Left lung (tissue), 10 donors: ENCODE results near the gene PRKCA. TPM values are rescaled to one million over a fixed set of nuclear protein-coding genes. Genes with fewer than 3 reads are reported as not detected.

Source experiments
- ATAC-seq: fragments of 200-7000 bp; cut with Tn5 transposase; one replicate; pipeline ENCODE4 v1.9.1; 2020; ENCODE audit warnings: moderate library complexity
- DNase-seq, 4 donors: peaks; one replicate each; pipeline ENCODE4 v3.0.0-alpha.2; 2013 to 2020
- H3K27ac ChIP-seq, 2 donors: fragments of 200-600 bp; sonication (generic) in 1 of 2; one replicate each; pipeline versions ENCODE4 v1.5.0 to v1.8.0; 2020 to 2021
- H3K27me3 ChIP-seq, 2 donors: fragments of 200-600 bp; sonication (generic) in 1 of 2; one replicate each; pipeline versions ENCODE4 v1.5.0 to v1.8.0; 2020 to 2021
- H3K36me3 ChIP-seq, 2 donors: fragments of 200-600 bp; sonication (generic) in 1 of 2; one replicate each; pipeline versions ENCODE4 v1.5.0 to v1.8.0; 2020 to 2021
- H3K4me1 ChIP-seq, 2 donors: fragments of 200-600 bp; one replicate each; pipeline ENCODE4 v1.8.0; 2021
- H3K4me3 ChIP-seq, 2 donors: fragments of 200-600 bp; sonication (generic) in 1 of 2; one replicate each; pipeline versions ENCODE4 v1.5.0 to v1.8.0; 2020 to 2021; ENCODE audit warnings: mild to moderate bottlenecking in 1 of 2
- H3K9me3 ChIP-seq, 2 donors: fragments of 200-600 bp; sonication (generic) in 1 of 2; one replicate each; pipeline versions ENCODE4 v1.5.0 to v1.8.0; 2020 to 2021
- intact Hi-C, 2 donors: fragments of 100-400 bp; cut with DNase I; formaldehyde crosslinking; loops; one replicate each; pipeline versions ENCODE4 v1.11.2 to v1.14.2; 2022
- polyA plus RNA-seq, 6 donors: library from polyadenylated mRNA; unstranded; fragments of 120-200 nt; gene quantifications; one replicate each; pipeline ENCODE4 v1.2.1, GENCODE V29; 2013; ENCODE audit not compliant: insufficient read length in 6 of 6
- total RNA-seq, 2 donors: library from RNA; stranded (reverse); fragmentation: NEBNext Ultra II Directional; extraction: Animal tissue kit (Norgen Biotek cat#: 25700); gene quantifications; one replicate each; pipeline ENCODE4 v1.2.1, GENCODE V29; 2021
- TF ChIP-seq, protein P1 (sequence below), 2 donors: fragments of 200-600 bp; sonication (generic) in 1 of 2; IDR thresholded peaks; one replicate each; pipeline versions ENCODE4 v1.5.0 to v1.8.0; 2021; ENCODE audit warnings: antibody characterized with exemption in 2 of 2
- donor health status: DM: no; HTN: yes; CAD: no.
- donor health status: DM: no; HTN: no; CAD: no.

Gene PRKCA
- total and polyA plus RNA-seq, 8 donors, result 16.4 to 30.4 (median 17.5) TPM

DNA sequence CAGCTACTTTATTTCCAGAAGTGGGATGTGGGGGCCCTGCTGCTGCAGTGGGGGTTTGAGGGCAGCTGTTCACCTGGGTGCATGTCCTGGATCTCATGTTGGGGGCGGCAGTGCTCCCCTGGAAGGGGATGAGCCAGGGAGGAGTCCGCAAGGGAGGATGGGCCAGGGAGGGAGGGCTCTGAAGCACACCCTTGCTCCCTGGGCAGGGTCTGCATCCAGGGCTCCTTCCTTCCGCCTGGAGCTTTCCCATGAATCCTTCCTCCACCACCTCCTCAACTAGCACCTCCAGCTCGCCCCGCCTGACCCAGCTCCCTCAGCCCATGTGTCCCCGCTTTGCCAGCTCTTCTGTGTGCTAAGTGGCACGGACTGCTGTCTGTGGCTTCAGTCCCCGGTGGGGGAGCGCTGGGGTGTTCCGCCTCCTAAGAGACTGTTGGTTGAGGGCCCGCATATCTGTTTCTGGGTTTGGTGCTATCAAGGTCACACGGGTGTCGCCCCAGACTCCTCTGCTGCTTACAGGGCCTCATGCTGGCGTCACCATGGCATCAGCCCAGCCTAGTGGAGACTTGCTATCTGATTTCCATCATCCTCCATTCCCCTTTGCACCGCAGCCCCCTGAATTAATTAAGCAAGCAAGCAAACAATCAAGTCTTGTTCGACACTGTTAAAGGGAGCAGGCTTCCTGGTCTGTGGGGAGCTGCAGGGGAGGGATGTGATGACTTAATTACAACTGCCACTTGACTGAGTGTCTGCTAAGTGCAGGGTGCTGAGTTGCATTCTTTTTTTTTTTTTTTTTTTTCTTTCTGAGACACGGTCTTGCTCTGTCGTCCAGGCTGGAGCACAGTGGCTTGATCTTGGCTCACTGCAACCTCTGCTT lies 71.8 kb downstream of the PRKCA start:
- Histone ChIP-seq H3K9me3 (no peaks in the 10 kb centered on the region), H3K36me3 (no peaks in the 10 kb centered on the region), H3K27me3 (no peaks in the 10 kb centered on the region), H3K27ac (no peak overlapping the region), H3K4me3 (no peak overlapping the region), H3K4me1 (peaks cover 0 to 2% of the 10 kb centered on the region in 2 donors)
- ATAC-seq (peak; percentile 93), DNase-seq (peak in 1 of 4 donors; percentile 26)
- TF ChIP-seq, protein P1, sequence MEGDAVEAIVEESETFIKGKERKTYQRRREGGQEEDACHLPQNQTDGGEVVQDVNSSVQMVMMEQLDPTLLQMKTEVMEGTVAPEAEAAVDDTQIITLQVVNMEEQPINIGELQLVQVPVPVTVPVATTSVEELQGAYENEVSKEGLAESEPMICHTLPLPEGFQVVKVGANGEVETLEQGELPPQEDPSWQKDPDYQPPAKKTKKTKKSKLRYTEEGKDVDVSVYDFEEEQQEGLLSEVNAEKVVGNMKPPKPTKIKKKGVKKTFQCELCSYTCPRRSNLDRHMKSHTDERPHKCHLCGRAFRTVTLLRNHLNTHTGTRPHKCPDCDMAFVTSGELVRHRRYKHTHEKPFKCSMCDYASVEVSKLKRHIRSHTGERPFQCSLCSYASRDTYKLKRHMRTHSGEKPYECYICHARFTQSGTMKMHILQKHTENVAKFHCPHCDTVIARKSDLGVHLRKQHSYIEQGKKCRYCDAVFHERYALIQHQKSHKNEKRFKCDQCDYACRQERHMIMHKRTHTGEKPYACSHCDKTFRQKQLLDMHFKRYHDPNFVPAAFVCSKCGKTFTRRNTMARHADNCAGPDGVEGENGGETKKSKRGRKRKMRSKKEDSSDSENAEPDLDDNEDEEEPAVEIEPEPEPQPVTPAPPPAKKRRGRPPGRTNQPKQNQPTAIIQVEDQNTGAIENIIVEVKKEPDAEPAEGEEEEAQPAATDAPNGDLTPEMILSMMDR (IDR thresholded peaks at IDR 0.05), result no peak
- intact Hi-C loops, result no loop called here

DNA sequence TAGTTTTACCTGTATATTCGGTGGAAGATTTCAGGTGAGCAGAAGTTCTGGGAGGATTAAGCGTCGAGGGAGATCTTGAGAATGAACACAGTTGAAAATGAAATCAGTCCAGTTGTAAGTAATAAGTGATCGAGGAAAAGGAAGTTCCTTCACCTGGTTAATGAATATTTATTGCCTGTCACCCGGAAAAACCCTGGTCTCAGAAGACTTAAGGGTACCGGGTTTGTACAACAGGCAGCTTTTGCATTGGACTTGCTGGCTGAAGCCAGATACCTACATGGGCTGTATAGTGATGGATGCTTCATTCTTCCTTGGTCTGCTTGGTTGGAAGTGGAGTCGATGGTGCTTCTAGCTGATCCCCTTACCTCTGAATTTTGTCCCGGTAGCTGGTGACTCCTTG lies 72.7 kb downstream of the PRKCA start:
- Histone ChIP-seq H3K4me1 (peaks cover 0 to 2% of the 10 kb centered on the region in 2 donors), H3K27me3 (no peaks in the 10 kb centered on the region), H3K36me3 (no peaks in the 10 kb centered on the region), H3K4me3 (no peak overlapping the region), H3K27ac (no peak overlapping the region), H3K9me3 (no peaks in the 10 kb centered on the region)
- ATAC-seq (no peak), DNase-seq (no peak)
- intact Hi-C loops, result no loop called here
- TF ChIP-seq, protein P1 (IDR thresholded peaks at IDR 0.05), result no peak

DNA sequence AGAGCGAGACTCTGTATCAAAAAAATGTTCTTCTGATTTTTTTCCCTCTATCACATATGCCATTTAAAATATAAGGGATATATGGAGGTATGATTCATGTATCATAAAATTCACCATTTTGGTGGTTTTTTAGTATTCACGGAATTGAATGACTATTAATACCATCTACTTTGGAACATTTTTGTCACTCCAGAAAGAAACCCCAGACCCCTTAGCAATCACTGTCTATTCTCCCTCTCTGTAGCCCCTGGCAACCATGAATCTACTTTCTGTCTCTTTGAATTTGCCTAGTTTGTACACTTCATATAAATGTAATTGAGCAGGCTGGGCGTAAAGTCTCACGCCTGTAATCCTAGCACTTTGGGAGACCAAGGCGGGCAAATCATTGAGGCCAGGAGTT lies 75.9 kb downstream of the PRKCA start:
- intact Hi-C loops, result no loop called here

DNA sequence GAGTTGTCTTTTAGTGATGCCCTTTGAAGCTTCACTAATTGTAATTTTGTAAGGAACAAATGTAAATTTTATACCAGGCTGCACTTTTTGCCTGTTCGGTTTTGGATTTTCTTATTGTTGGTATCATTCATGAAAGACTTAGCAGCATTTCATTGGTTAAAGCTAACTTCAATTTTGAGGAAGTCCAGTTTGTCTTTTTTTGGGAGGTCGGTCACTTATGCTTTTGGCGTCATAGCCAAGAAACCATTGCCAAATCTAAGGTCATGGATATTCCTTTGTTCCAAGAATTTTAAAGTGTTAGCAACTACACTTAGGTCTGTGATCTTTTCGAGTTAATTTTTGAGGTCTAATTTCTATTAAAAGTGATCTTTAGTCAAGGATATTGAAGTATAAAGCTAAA lies 77.1 kb downstream of the PRKCA start:
- Histone ChIP-seq H3K4me1 (peaks cover 0 to 2% of the 10 kb centered on the region in 2 donors), H3K27ac (no peak overlapping the region), H3K9me3 (no peaks in the 10 kb centered on the region), H3K4me3 (no peak overlapping the region), H3K27me3 (no peaks in the 10 kb centered on the region), H3K36me3 (no peaks in the 10 kb centered on the region)
- TF ChIP-seq, protein P1 (IDR thresholded peaks at IDR 0.05), result no peak
- intact Hi-C loops, result no loop called here
- ATAC-seq (no peak), DNase-seq (no peak)

More for the DNA sequence above, 75.9 kb downstream of the PRKCA start:
- Histone ChIP-seq H3K9me3 (no peaks in the 10 kb centered on the region), H3K4me1 (peaks cover 0 to 2% of the 10 kb centered on the region in 2 donors), H3K27ac (no peak overlapping the region), H3K36me3 (no peaks in the 10 kb centered on the region), H3K4me3 (no peak overlapping the region), H3K27me3 (no peaks in the 10 kb centered on the region)
- DNase-seq (no peak), ATAC-seq (no peak)
- TF ChIP-seq, protein P1 (IDR thresholded peaks at IDR 0.05), result no peak

DNA sequence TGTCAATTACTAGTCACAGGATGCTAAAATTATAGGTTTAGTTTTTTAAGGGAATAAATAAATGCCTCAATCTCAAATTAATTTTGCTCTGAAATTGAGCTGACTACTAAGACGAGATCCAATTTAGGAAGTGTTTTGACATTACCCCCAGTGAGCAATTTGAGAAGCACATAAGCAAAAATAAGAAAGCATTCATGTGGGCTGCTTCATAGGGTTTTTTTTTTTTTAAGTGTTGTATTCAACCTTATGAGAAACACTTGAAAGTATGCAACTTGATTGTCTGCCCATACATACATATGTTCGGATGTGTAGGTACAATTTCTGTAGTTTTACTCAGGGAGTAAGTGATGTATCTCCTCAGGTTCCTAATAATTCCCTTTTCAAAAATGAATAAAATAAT lies 77.6 kb downstream of the PRKCA start:
- Histone ChIP-seq H3K36me3 (no peaks in the 10 kb centered on the region), H3K27me3 (no peaks in the 10 kb centered on the region), H3K4me3 (no peak overlapping the region), H3K27ac (no peak overlapping the region), H3K9me3 (no peaks in the 10 kb centered on the region), H3K4me1 (no peaks in the 10 kb centered on the region)
- ATAC-seq, result no peak
- no peak for DNase-seq
- TF ChIP-seq, protein P1 (IDR thresholded peaks at IDR 0.05), result no peak
- intact Hi-C loops, result no loop called here
